IPS-11a (cell line): ENCODE results near the gene ISLR.

Experiments
- H3K4me3 ChIP-seq: one replicate; pipeline ENCODE4 v1.5.1; 2013; ENCODE audit warnings: low read depth, low read length, control low read depth

The ISLR gene

GRCh38 chr15:74192751-74193150 is 19.2 kb downstream of the ISLR start:
- no peak overlapping the region for H3K4me3 ChIP-seq

- H3K4me3 ChIP-seq = no peak overlapping the region
Observed at GRCh38 chr15:74193299-74193718, 19.8 kb downstream of the ISLR start.

GRCh38 chr15:74193905-74194304 is 20.4 kb downstream of the ISLR start:
- H3K4me3 ChIP-seq = no peak overlapping the region

- no peak overlapping the region for H3K4me3 ChIP-seq
Observed at GRCh38 chr15:74194572-74195559, 21.4 kb downstream of the ISLR start.

GRCh38 chr15:74196175-74196574 is 22.7 kb downstream of the ISLR start:
- no peak overlapping the region for H3K4me3 ChIP-seq

GRCh38 chr15:74197176-74197965 is 23.9 kb downstream of the ISLR start:
- no peak overlapping the region for H3K4me3 ChIP-seq

GRCh38 chr15:74199297-74199652 is 25.8 kb downstream of the ISLR start:
- H3K4me3 ChIP-seq = no peak overlapping the region

- no peak overlapping the region for H3K4me3 ChIP-seq
Observed at GRCh38 chr15:74200412-74200815, 26.9 kb downstream of the ISLR start.

- no peak overlapping the region for H3K4me3 ChIP-seq
Observed at GRCh38 chr15:74200871-74201419, 27.4 kb downstream of the ISLR start.

- H3K4me3 ChIP-seq = no peak overlapping the region
Observed at GRCh38 chr15:74201710-74202420, 28.4 kb downstream of the ISLR start.

- H3K4me3 ChIP-seq = peak within 1 kb of the TSS; percentile 17
Observed at GRCh38 chr15:74202452-74203401, 29.2 kb downstream of the ISLR start, which contains the start of gene STRA6. STRA6 (minus strand) TSS chr15:74202787; CDS start chr15:74202267, 520 bp downstream.

GRCh38 chr15:74203914-74204431 is 30.5 kb downstream of the ISLR start:
- H3K4me3 ChIP-seq = no peak overlapping the region

GRCh38 chr15:74205582-74205947 is 32.1 kb downstream of the ISLR start:
- H3K4me3 ChIP-seq = no peak overlapping the region

- no peak overlapping the region for H3K4me3 ChIP-seq
Observed at GRCh38 chr15:74206801-74207281, 33.3 kb downstream of the ISLR start.

- H3K4me3 ChIP-seq = no peak overlapping the region
Observed at GRCh38 chr15:74207652-74208440, 34.3 kb downstream of the ISLR start.

GRCh38 chr15:74208496-74208895 is 35.0 kb downstream of the ISLR start:
- no peak overlapping the region for H3K4me3 ChIP-seq

GRCh38 chr15:74208901-74209559 is 35.5 kb downstream of the ISLR start:
- H3K4me3 ChIP-seq = no peak overlapping the region

GRCh38 chr15:74209560-74209958 is 36.0 kb downstream of the ISLR start:
- H3K4me3 ChIP-seq = no peak overlapping the region
